Loucy (cell line): ENCODE measurements around the gene NEDD4L.

Experiments
- H2AFZ ChIP-seq: fragments of 200-600 bp; sonication (generic); 2 replicates; pipeline ENCODE4 v1.6.0; 2016; ENCODE audit warnings: antibody characterized with exemption, mild to moderate bottlenecking, low read length, moderate library complexity
- H3F3A ChIP-seq: fragments of 200-600 bp; 2 replicates; pipeline ENCODE4 v1.6.0; 2016; ENCODE audit warnings: antibody characterized with exemption, low read depth, mild to moderate bottlenecking
- H3K27me3 ChIP-seq: fragments of 200-600 bp; sonication (generic); 2 replicates; pipeline ENCODE4 v1.6.1; 2014; ENCODE audit warnings: low read length, mild to moderate bottlenecking; ENCODE audit not compliant: insufficient read depth, poor library complexity, severe bottlenecking
- H3K36me3 ChIP-seq: fragments of 200-600 bp; sonication (generic); 2 replicates; pipeline ENCODE4 v1.6.1; 2016; ENCODE audit warnings: low read length; ENCODE audit not compliant: insufficient read depth
- H3K4me1 ChIP-seq: fragments of 200-600 bp; sonication (generic); 2 replicates; pipeline ENCODE4 v1.5.1; 2014; ENCODE audit warnings: low read length, mild to moderate bottlenecking; ENCODE audit not compliant: insufficient read depth, poor library complexity, severe bottlenecking
- H3K4me2 ChIP-seq: fragments of 200-600 bp; sonication (generic); 2 replicates; pipeline ENCODE4 v1.6.0; 2014; ENCODE audit warnings: antibody characterized with exemption, low read length, low read depth, mild to moderate bottlenecking; ENCODE audit not compliant: poor library complexity, severe bottlenecking
- H3K4me3 ChIP-seq: fragments of 200-600 bp; sonication (generic); 2 replicates; pipeline ENCODE4 v1.5.1; 2014; ENCODE audit warnings: low read length, mild to moderate bottlenecking, mixed read lengths; ENCODE audit not compliant: poor library complexity, severe bottlenecking
- H3K79me2 ChIP-seq: fragments of 200-600 bp; sonication (generic); 2 replicates; pipeline ENCODE4 v1.6.1; 2014; ENCODE audit warnings: low read length; ENCODE audit not compliant: insufficient read depth
- H3K9ac ChIP-seq: fragments of 200-600 bp; sonication (generic); 2 replicates; pipeline ENCODE4 v1.6.0; 2014; ENCODE audit warnings: mild to moderate bottlenecking, low read depth, low read length, moderate library complexity; ENCODE audit not compliant: poor library complexity, severe bottlenecking
- H3K9me2 ChIP-seq: fragments of 200-600 bp; sonication (generic); replicated peaks from 2 replicates; pipeline ENCODE4 v1.6.1; 2016; ENCODE audit warnings: low read depth, low read length, mixed read lengths
- H3K9me3 ChIP-seq: fragments of 200-600 bp; sonication (generic); 2 replicates; pipeline ENCODE4 v1.6.1; 2014; ENCODE audit warnings: mild to moderate bottlenecking, antibody characterized with exemption, low read length, low read depth; ENCODE audit not compliant: insufficient read depth
- H4K20me1 ChIP-seq: fragments of 200-600 bp; sonication (generic); 2 replicates; pipeline ENCODE4 v1.6.0; 2014; ENCODE audit warnings: antibody characterized with exemption, low read length, mild to moderate bottlenecking; ENCODE audit not compliant: insufficient read depth, poor library complexity, severe bottlenecking
- EZH2phosphoT487 ChIP-seq: fragments of 200-600 bp; IDR thresholded peaks from 2 replicates; pipeline ENCODE4 v1.6.1; 2018; ENCODE audit warnings: antibody characterized with exemption, mild to moderate bottlenecking, moderate library complexity, borderline replicate concordance
- TF ChIP-seq, protein P1 (sequence below): fragments of 200-600 bp; sonication (generic); conservative IDR thresholded peaks from 2 replicates; pipeline ENCODE4 v1.5.1; 2014; ENCODE audit warnings: mild to moderate bottlenecking, antibody characterized with exemption, low read length

NEDD4L gene

DNA sequence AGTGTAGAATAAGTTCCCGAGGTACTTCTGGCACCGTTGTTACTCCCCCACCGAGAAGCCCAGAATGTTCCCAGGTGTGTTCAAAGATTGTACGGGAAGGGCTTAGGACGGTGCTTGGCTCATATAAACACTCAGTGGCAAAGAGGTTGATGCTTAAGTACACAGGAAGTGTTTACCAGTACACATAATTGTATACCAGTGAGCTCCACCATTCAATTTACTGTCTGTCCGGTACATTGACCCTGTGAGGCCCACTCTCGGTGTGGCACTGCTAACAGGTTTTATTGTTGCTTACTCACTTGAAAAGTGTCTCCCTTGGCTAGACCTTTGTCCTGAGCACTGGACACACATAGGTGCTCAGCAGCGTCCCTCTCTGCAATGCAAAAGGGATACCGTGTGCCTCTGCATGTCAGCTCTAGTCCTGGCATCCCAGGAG lies 191.0 kb downstream of the NEDD4L start:
- H3K9me3 ChIP-seq: no peaks in the 10 kb centered on the region
- no peaks in the 10 kb centered on the region for H3K4me1 ChIP-seq
- no peaks in the 10 kb centered on the region for H3K36me3 ChIP-seq
- H3K9me2 ChIP-seq: no peaks in the 10 kb centered on the region
- H3K27me3 ChIP-seq: no peaks in the 10 kb centered on the region
- no peak overlapping the region for H2AFZ ChIP-seq
- no peaks in the 10 kb centered on the region for H3F3A ChIP-seq
- H3K4me2 ChIP-seq: no peak overlapping the region
- TF ChIP-seq, protein P1, sequence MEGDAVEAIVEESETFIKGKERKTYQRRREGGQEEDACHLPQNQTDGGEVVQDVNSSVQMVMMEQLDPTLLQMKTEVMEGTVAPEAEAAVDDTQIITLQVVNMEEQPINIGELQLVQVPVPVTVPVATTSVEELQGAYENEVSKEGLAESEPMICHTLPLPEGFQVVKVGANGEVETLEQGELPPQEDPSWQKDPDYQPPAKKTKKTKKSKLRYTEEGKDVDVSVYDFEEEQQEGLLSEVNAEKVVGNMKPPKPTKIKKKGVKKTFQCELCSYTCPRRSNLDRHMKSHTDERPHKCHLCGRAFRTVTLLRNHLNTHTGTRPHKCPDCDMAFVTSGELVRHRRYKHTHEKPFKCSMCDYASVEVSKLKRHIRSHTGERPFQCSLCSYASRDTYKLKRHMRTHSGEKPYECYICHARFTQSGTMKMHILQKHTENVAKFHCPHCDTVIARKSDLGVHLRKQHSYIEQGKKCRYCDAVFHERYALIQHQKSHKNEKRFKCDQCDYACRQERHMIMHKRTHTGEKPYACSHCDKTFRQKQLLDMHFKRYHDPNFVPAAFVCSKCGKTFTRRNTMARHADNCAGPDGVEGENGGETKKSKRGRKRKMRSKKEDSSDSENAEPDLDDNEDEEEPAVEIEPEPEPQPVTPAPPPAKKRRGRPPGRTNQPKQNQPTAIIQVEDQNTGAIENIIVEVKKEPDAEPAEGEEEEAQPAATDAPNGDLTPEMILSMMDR: no peak
- no peak for TF ChIP-seq EZH2phosphoT487
- H3K79me2 ChIP-seq: no peaks in the 10 kb centered on the region
- H4K20me1 ChIP-seq: no peaks in the 10 kb centered on the region
- no peak overlapping the region for H3K4me3 ChIP-seq
- H3K9ac ChIP-seq: no peak overlapping the region

DNA sequence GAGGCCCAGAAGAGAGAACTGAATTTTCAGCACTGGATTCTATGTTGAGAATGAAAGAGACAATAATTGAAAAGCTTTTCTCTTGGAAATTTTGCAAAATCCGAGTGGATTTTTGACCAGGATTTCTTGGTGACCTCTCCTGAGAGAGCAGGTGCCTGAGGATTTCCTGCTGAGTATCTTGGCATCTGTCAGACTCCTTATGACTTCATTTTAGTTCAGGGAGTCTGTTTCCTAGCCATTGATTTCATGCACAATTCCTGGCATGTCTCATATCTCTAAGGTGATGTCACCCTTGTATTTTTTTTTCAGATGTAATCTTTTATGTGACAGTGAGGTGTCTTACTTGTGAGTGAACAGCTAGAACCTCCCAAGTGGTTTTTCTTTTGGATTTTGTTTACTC lies 195.9 kb downstream of the NEDD4L start:
- H3K4me3 ChIP-seq: no peak overlapping the region
- H3K36me3 ChIP-seq: no peaks in the 10 kb centered on the region
- H4K20me1 ChIP-seq: no peaks in the 10 kb centered on the region
- TF ChIP-seq, protein P1: no peak
- no peak for TF ChIP-seq EZH2phosphoT487
- H3K27me3 ChIP-seq: no peaks in the 10 kb centered on the region
- H3F3A ChIP-seq: no peaks in the 10 kb centered on the region
- H3K4me1 ChIP-seq: peaks cover 3% of the 10 kb centered on the region
- no peaks in the 10 kb centered on the region for H3K9me3 ChIP-seq
- H3K4me2 ChIP-seq: no peak overlapping the region
- H2AFZ ChIP-seq: no peak overlapping the region
- no peak overlapping the region for H3K9ac ChIP-seq
- no peaks in the 10 kb centered on the region for H3K9me2 ChIP-seq
- H3K79me2 ChIP-seq: no peaks in the 10 kb centered on the region

DNA sequence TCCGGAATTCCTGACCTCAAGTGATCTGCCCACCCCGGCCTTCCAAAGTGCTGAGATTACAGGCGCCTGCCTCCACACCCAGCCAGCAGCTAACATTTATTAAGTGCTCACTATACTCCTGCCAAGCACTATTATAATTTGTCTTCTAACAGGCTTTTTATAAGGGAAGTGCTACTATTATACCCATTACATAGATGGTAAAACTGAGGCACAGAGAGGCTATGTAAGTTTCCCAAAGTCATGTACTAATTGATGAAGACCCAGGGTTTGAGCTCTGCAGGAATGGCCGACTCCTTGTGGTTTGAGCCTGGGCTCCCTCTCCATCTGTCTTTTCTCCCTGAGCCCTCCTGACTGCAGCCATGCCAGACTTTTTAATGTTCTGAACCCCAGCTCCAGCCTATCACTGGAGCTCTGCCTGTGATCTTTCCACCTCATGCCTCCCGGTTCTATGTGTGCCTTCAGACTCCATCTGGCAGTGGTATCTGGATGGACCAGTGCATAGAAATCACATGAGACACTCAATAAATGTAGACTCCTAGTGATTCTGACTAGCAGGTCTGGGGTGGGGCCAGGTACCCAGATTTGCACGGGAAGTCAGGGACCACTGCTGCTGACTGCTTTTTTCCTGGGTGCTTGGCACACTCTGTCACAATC lies 197.1 kb downstream of the NEDD4L start:
- Histone ChIP-seq H3K4me3 (no peak overlapping the region), H3K9me2 (no peaks in the 10 kb centered on the region), H3K27me3 (no peaks in the 10 kb centered on the region), H2AFZ (no peak overlapping the region), H4K20me1 (no peaks in the 10 kb centered on the region), H3K4me1 (peaks cover 3% of the 10 kb centered on the region), H3K9me3 (no peaks in the 10 kb centered on the region), H3K9ac (no peak overlapping the region), H3K4me2 (no peak overlapping the region), H3F3A (no peaks in the 10 kb centered on the region), H3K36me3 (no peaks in the 10 kb centered on the region), H3K79me2 (no peaks in the 10 kb centered on the region)
- TF ChIP-seq EZH2phosphoT487: no peak
- TF ChIP-seq, protein P1: no peak
